ENCODE data around the gene GAMT. TPM values are rescaled to one million over a fixed set of nuclear protein-coding genes. Genes with fewer than 3 reads are reported as not detected.

GAMT gene
- total RNA-seq, 3 donors from 2014 or later: 23.6 to 40.0 (median 30.3) TPM

- Histone ChIP-seq H3K4me1 (peaks cover 36 to 46% of the 10 kb centered on the region in 2 donors), H3K9me3 (no peaks in the 10 kb centered on the region), H3K36me3 (no peaks in the 10 kb centered on the region), H3K27ac (peak overlapping the region; percentile 95 to 97), H3K27me3 (no peaks in the 10 kb centered on the region), H3K4me3 (peak overlapping the region in 1 of 3 donors; percentile 51)
- no peak for DNase-seq (ENCODE audit: low spot score in 2 of 2)
- intact Hi-C loops (cut with DNase I; ENCODE audit: low total_unique reads): no loop called here
- no peak for TF ChIP-seq POLR2A (IDR thresholded peaks at IDR 0.05)
- TF ChIP-seq POLR2AphosphoS5 (IDR thresholded peaks at IDR 0.05): peak in 1 of 3 donors; percentile 18
Measured at GRCh38 chr19:1417145-1417544, 15.8 kb upstream of the GAMT start.

GRCh38 chr19:1416014-1416841 is 14.9 kb upstream of the GAMT start:
- Histone ChIP-seq H3K4me3 (peak overlapping the region in 2 of 3 donors; percentile 18 to 51), H3K27ac (peak overlapping the region; percentile 95 to 97), H3K36me3 (no peaks in the 10 kb centered on the region), H3K27me3 (no peaks in the 10 kb centered on the region), H3K9me3 (no peaks in the 10 kb centered on the region), H3K4me1 (peaks cover 40 to 53% of the 10 kb centered on the region in 2 donors)
- DNase-seq (ENCODE audit: low spot score in 2 of 2): no peak
- TF ChIP-seq POLR2AphosphoS5 (IDR thresholded peaks at IDR 0.05): peak in 1 of 3 donors; percentile 7
- TF ChIP-seq POLR2A (IDR thresholded peaks at IDR 0.05): no peak
- intact Hi-C loops (cut with DNase I; ENCODE audit: low total_unique reads): no loop called here

- Histone ChIP-seq H3K9me3 (no peaks in the 10 kb centered on the region), H3K36me3 (no peaks in the 10 kb centered on the region), H3K27ac (peak overlapping the region; percentile 95 to 98), H3K4me3 (peak overlapping the region in 1 of 3 donors; percentile 40), H3K4me1 (peaks cover 61 to 74% of the 10 kb centered on the region in 2 donors), H3K27me3 (no peaks in the 10 kb centered on the region)
- no peak for TF ChIP-seq POLR2A (IDR thresholded peaks at IDR 0.05)
- no peak for TF ChIP-seq POLR2AphosphoS5 (IDR thresholded peaks at IDR 0.05)
- no peak for TF ChIP-seq CTCF (IDR thresholded peaks at IDR 0.05)
- intact Hi-C loops (cut with DNase I; ENCODE audit: low total_unique reads): no loop called here
- DNase-seq (ENCODE audit: low spot score in 2 of 2): no peak
Measured at GRCh38 chr19:1412995-1413800, 11.9 kb upstream of the GAMT start.

GRCh38 chr19:1412323-1412923 is 11.1 kb upstream of the GAMT start:
- Histone ChIP-seq H3K4me3 (peak overlapping the region in 1 of 3 donors; percentile 100), H3K27ac (peak overlapping the region; percentile 95 to 98), H3K36me3 (no peaks in the 10 kb centered on the region), H3K9me3 (no peaks in the 10 kb centered on the region), H3K4me1 (peaks cover 59 to 66% of the 10 kb centered on the region in 2 donors), H3K27me3 (no peaks in the 10 kb centered on the region)
- intact Hi-C loops (cut with DNase I; ENCODE audit: low total_unique reads): no loop called here
- DNase-seq (ENCODE audit: low spot score in 2 of 2): no peak
- TF ChIP-seq CTCF (IDR thresholded peaks at IDR 0.05) (no peak), POLR2AphosphoS5 (IDR thresholded peaks at IDR 0.05) (no peak), POLR2A (IDR thresholded peaks at IDR 0.05) (no peak)

GRCh38 chr19:1411255-1412191 is 10.2 kb upstream of the GAMT start:
- no peaks in the 10 kb centered on the region for H3K9me3 ChIP-seq
- H3K27ac ChIP-seq: peak overlapping the region; percentile 95 to 98
- H3K4me3 ChIP-seq: peak overlapping the region in 1 of 3 donors; percentile 100
- intact Hi-C loops (cut with DNase I; ENCODE audit: low total_unique reads): no loop called here
- DNase-seq (ENCODE audit: low spot score in 2 of 2): no peak
- H3K27me3 ChIP-seq: no peaks in the 10 kb centered on the region
- no peaks in the 10 kb centered on the region for H3K36me3 ChIP-seq
- TF ChIP-seq POLR2AphosphoS5 (IDR thresholded peaks at IDR 0.05) (no peak), CTCF (IDR thresholded peaks at IDR 0.05) (no peak), POLR2A (IDR thresholded peaks at IDR 0.05) (no peak)
- peaks cover 52 to 57% of the 10 kb centered on the region in 2 donors for H3K4me1 ChIP-seq
